ENCODE data around the gene ITGA6.

The ITGA6 gene

GRCh38 chr2:172431463-172431862 lies 4.1 kb downstream of the ITGA6 start:
- TF ChIP-seq, protein P1, sequence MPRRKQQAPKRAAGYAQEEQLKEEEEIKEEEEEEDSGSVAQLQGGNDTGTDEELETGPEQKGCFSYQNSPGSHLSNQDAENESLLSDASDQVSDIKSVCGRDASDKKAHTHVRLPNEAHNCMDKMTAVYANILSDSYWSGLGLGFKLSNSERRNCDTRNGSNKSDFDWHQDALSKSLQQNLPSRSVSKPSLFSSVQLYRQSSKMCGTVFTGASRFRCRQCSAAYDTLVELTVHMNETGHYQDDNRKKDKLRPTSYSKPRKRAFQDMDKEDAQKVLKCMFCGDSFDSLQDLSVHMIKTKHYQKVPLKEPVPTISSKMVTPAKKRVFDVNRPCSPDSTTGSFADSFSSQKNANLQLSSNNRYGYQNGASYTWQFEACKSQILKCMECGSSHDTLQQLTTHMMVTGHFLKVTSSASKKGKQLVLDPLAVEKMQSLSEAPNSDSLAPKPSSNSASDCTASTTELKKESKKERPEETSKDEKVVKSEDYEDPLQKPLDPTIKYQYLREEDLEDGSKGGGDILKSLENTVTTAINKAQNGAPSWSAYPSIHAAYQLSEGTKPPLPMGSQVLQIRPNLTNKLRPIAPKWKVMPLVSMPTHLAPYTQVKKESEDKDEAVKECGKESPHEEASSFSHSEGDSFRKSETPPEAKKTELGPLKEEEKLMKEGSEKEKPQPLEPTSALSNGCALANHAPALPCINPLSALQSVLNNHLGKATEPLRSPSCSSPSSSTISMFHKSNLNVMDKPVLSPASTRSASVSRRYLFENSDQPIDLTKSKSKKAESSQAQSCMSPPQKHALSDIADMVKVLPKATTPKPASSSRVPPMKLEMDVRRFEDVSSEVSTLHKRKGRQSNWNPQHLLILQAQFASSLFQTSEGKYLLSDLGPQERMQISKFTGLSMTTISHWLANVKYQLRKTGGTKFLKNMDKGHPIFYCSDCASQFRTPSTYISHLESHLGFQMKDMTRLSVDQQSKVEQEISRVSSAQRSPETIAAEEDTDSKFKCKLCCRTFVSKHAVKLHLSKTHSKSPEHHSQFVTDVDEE (CRISPR knock-in tag; IDR thresholded peaks at IDR 0.05), result no peak
- TF ChIP-seq ESRRG (CRISPR knock-in tag; IDR thresholded peaks at IDR 0.05) (no peak), ZNF8 (CRISPR knock-in tag; IDR thresholded peaks at IDR 0.05) (no peak), GLIS3 (CRISPR knock-in tag; IDR thresholded peaks at IDR 0.05) (no peak), ARNTL (CRISPR knock-in tag; IDR thresholded peaks at IDR 0.05; ENCODE audit: borderline replicate concordance, low read depth) (no peak), CSDC2 (CRISPR knock-in tag; IDR thresholded peaks at IDR 0.05) (no peak), TOX (CRISPR knock-in tag; IDR thresholded peaks at IDR 0.05; ENCODE audit: borderline replicate concordance) (no peak), TCF4 (CRISPR knock-in tag; IDR thresholded peaks at IDR 0.05; ENCODE audit: borderline replicate concordance) (no peak)
- no peak for ATAC-seq

GRCh38 chr2:172431993-172432392 lies 4.6 kb downstream of the ITGA6 start:
- no peak for ATAC-seq
- no peak for TF ChIP-seq ZNF565 (CRISPR knock-in tag; conservative IDR thresholded peaks at IDR 0.05; ENCODE audit: low read depth)
- no peak for TF ChIP-seq ZFP3 (CRISPR knock-in tag; IDR thresholded peaks at IDR 0.05)
- TF ChIP-seq OSR1 (CRISPR knock-in tag; IDR thresholded peaks at IDR 0.05), result no peak
- TF ChIP-seq PPARA (CRISPR knock-in tag; IDR thresholded peaks at IDR 0.05; ENCODE audit: borderline replicate concordance), result no peak
- TF ChIP-seq BACH2 (CRISPR knock-in tag; IDR thresholded peaks at IDR 0.05; ENCODE audit: borderline replicate concordance), result no peak
- TF ChIP-seq, protein P1 (CRISPR knock-in tag; IDR thresholded peaks at IDR 0.05), result no peak
- TF ChIP-seq ZC3H10 (CRISPR knock-in tag; IDR thresholded peaks at IDR 0.05), result no peak
- no peak for TF ChIP-seq TOX (CRISPR knock-in tag; IDR thresholded peaks at IDR 0.05; ENCODE audit: borderline replicate concordance)
- TF ChIP-seq, protein P2, sequence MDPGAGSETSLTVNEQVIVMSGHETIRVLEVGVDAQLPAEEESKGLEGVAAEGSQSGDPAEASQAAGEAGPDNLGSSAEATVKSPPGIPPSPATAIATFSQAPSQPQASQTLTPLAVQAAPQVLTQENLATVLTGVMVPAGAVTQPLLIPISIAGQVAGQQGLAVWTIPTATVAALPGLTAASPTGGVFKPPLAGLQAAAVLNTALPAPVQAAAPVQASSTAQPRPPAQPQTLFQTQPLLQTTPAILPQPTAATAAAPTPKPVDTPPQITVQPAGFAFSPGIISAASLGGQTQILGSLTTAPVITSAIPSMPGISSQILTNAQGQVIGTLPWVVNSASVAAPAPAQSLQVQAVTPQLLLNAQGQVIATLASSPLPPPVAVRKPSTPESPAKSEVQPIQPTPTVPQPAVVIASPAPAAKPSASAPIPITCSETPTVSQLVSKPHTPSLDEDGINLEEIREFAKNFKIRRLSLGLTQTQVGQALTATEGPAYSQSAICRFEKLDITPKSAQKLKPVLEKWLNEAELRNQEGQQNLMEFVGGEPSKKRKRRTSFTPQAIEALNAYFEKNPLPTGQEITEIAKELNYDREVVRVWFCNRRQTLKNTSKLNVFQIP (CRISPR knock-in tag; IDR thresholded peaks at IDR 0.05; ENCODE audit: borderline replicate concordance, low read depth), result no peak
- no peak for TF ChIP-seq CSRNP3 (CRISPR knock-in tag; IDR thresholded peaks at IDR 0.05)

DNA sequence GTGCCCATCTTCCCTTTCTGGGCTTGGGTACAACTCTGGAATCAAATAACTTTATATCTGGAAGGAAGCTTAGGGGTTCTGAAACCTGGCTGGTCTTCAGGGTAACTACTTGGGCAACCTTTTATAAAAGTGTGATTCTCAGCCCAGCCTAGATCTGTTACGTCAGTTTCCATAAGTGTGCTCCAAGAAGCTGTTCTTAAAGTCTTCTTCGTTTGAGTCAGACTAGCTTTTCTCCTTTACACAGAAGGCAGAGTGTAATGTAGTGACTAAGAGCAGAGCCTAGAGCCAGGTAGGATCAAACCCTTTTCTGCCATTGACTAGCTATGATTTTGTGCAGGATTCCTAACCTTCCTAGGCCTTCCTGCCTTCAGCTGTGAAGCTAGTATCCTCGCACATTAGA lies 5.8 kb downstream of the ITGA6 start:
- no peak for ATAC-seq
- TF ChIP-seq ZFP3 (CRISPR knock-in tag; IDR thresholded peaks at IDR 0.05) (no peak), TOX (CRISPR knock-in tag; IDR thresholded peaks at IDR 0.05; ENCODE audit: borderline replicate concordance) (no peak), TCF4 (CRISPR knock-in tag; IDR thresholded peaks at IDR 0.05; ENCODE audit: borderline replicate concordance) (no peak), ZC3H10 (CRISPR knock-in tag; IDR thresholded peaks at IDR 0.05) (no peak), ESRRG (CRISPR knock-in tag; IDR thresholded peaks at IDR 0.05) (no peak), PPARA (CRISPR knock-in tag; IDR thresholded peaks at IDR 0.05; ENCODE audit: borderline replicate concordance) (no peak), PATZ1 (CRISPR knock-in tag; IDR thresholded peaks at IDR 0.05; ENCODE audit: borderline replicate concordance) (no peak), BACH2 (CRISPR knock-in tag; IDR thresholded peaks at IDR 0.05; ENCODE audit: borderline replicate concordance) (no peak), CREB5 (CRISPR knock-in tag; IDR thresholded peaks at IDR 0.05; ENCODE audit: low read depth) (no peak), GLIS3 (CRISPR knock-in tag; IDR thresholded peaks at IDR 0.05) (no peak), OSR1 (CRISPR knock-in tag; IDR thresholded peaks at IDR 0.05) (no peak), CSDC2 (CRISPR knock-in tag; IDR thresholded peaks at IDR 0.05) (no peak), RARB (CRISPR knock-in tag; IDR thresholded peaks at IDR 0.05) (no peak), ZFP30 (CRISPR knock-in tag; IDR thresholded peaks at IDR 0.05) (no peak), ZNF70 (CRISPR knock-in tag; IDR thresholded peaks at IDR 0.05) (no peak), ARNTL (CRISPR knock-in tag; IDR thresholded peaks at IDR 0.05; ENCODE audit: borderline replicate concordance, low read depth) (no peak), ZNF8 (CRISPR knock-in tag; IDR thresholded peaks at IDR 0.05) (no peak), ISL1 (CRISPR knock-in tag; IDR thresholded peaks at IDR 0.05) (no peak)
- TF ChIP-seq, protein P2 (CRISPR knock-in tag; IDR thresholded peaks at IDR 0.05; ENCODE audit: borderline replicate concordance, low read depth), result no peak
